ENCODE measurements around the gene SCN9A.

SCN9A gene

GRCh38 chr2:166302036-166302435 lies 73.7 kb downstream of the SCN9A start:
- H3K27ac ChIP-seq (ENCODE audit: low read length), result no peak overlapping the region
- no peaks in the 10 kb centered on the region for H3K36me3 ChIP-seq (ENCODE audit: control insufficient read depth in 2 of 2, insufficient read depth in 2 of 2, low read length in 2 of 2)
- no peaks in the 10 kb centered on the region for H3K27me3 ChIP-seq (ENCODE audit: control insufficient read depth in 1 of 2, insufficient read depth in 2 of 2, low read length in 2 of 2)
- H3K9me3 ChIP-seq (ENCODE audit: control insufficient read depth in 2 of 2, low read length in 2 of 2), result no peaks in the 10 kb centered on the region
- no peaks in the 10 kb centered on the region for H3K4me1 ChIP-seq (ENCODE audit: control insufficient read depth, insufficient read depth, low read length)
- no peak overlapping the region for H3K4me3 ChIP-seq (ENCODE audit: low read length in 2 of 2)
- no peak overlapping the region for H3K9ac ChIP-seq (ENCODE audit: low read length in 2 of 2)

- Histone ChIP-seq H3K9me3 (ENCODE audit: control insufficient read depth in 2 of 2, low read length in 2 of 2) (no peaks in the 10 kb centered on the region), H3K27ac (ENCODE audit: low read length) (no peak overlapping the region), H3K4me1 (ENCODE audit: control insufficient read depth, insufficient read depth, low read length) (no peaks in the 10 kb centered on the region), H3K9ac (ENCODE audit: low read length in 2 of 2) (no peak overlapping the region), H3K4me3 (ENCODE audit: low read length in 2 of 2) (no peak overlapping the region), H3K27me3 (ENCODE audit: control insufficient read depth in 1 of 2, insufficient read depth in 2 of 2, low read length in 2 of 2) (no peaks in the 10 kb centered on the region), H3K36me3 (ENCODE audit: control insufficient read depth in 2 of 2, insufficient read depth in 2 of 2, low read length in 2 of 2) (no peaks in the 10 kb centered on the region)
Observed at GRCh38 chr2:166297951-166298350, 77.8 kb downstream of the SCN9A start.

- Histone ChIP-seq H3K9me3 (ENCODE audit: control insufficient read depth in 2 of 2, low read length in 2 of 2) (no peaks in the 10 kb centered on the region), H3K4me1 (ENCODE audit: control insufficient read depth, insufficient read depth, low read length) (no peaks in the 10 kb centered on the region), H3K9ac (ENCODE audit: low read length in 2 of 2) (no peak overlapping the region), H3K36me3 (ENCODE audit: control insufficient read depth in 2 of 2, insufficient read depth in 2 of 2, low read length in 2 of 2) (no peaks in the 10 kb centered on the region), H3K4me3 (ENCODE audit: low read length in 2 of 2) (no peak overlapping the region), H3K27me3 (ENCODE audit: control insufficient read depth in 1 of 2, insufficient read depth in 2 of 2, low read length in 2 of 2) (no peaks in the 10 kb centered on the region), H3K27ac (ENCODE audit: low read length) (no peak overlapping the region)
Observed at GRCh38 chr2:166293984-166294383, 81.8 kb downstream of the SCN9A start.

- H3K4me1 ChIP-seq (ENCODE audit: control insufficient read depth, insufficient read depth, low read length), result no peaks in the 10 kb centered on the region
- no peak overlapping the region for H3K27ac ChIP-seq (ENCODE audit: low read length)
- no peaks in the 10 kb centered on the region for H3K9me3 ChIP-seq (ENCODE audit: control insufficient read depth in 2 of 2, low read length in 2 of 2)
- H3K4me3 ChIP-seq (ENCODE audit: low read length in 2 of 2), result no peak overlapping the region
- no peak overlapping the region for H3K9ac ChIP-seq (ENCODE audit: low read length in 2 of 2)
- no peaks in the 10 kb centered on the region for H3K36me3 ChIP-seq (ENCODE audit: control insufficient read depth in 2 of 2, insufficient read depth in 2 of 2, low read length in 2 of 2)
- H3K27me3 ChIP-seq (ENCODE audit: control insufficient read depth in 1 of 2, insufficient read depth in 2 of 2, low read length in 2 of 2), result no peaks in the 10 kb centered on the region
Observed at GRCh38 chr2:166285215-166285614, 90.5 kb downstream of the SCN9A start.

GRCh38 chr2:166284359-166284758 lies 91.4 kb downstream of the SCN9A start:
- H3K9ac ChIP-seq (ENCODE audit: low read length in 2 of 2), result no peak overlapping the region
- no peaks in the 10 kb centered on the region for H3K27me3 ChIP-seq (ENCODE audit: control insufficient read depth in 1 of 2, insufficient read depth in 2 of 2, low read length in 2 of 2)
- no peaks in the 10 kb centered on the region for H3K9me3 ChIP-seq (ENCODE audit: control insufficient read depth in 2 of 2, low read length in 2 of 2)
- H3K36me3 ChIP-seq (ENCODE audit: control insufficient read depth in 2 of 2, insufficient read depth in 2 of 2, low read length in 2 of 2), result no peaks in the 10 kb centered on the region
- H3K4me1 ChIP-seq (ENCODE audit: control insufficient read depth, insufficient read depth, low read length), result no peaks in the 10 kb centered on the region
- H3K27ac ChIP-seq (ENCODE audit: low read length), result no peak overlapping the region
- no peak overlapping the region for H3K4me3 ChIP-seq (ENCODE audit: low read length in 2 of 2)

- Histone ChIP-seq H3K27me3 (ENCODE audit: control insufficient read depth in 1 of 2, insufficient read depth in 2 of 2, low read length in 2 of 2) (no peaks in the 10 kb centered on the region), H3K9me3 (ENCODE audit: control insufficient read depth in 2 of 2, low read length in 2 of 2) (no peaks in the 10 kb centered on the region), H3K4me3 (ENCODE audit: low read length in 2 of 2) (no peak overlapping the region), H3K27ac (ENCODE audit: low read length) (no peak overlapping the region), H3K9ac (ENCODE audit: low read length in 2 of 2) (no peak overlapping the region), H3K36me3 (ENCODE audit: control insufficient read depth in 2 of 2, insufficient read depth in 2 of 2, low read length in 2 of 2) (no peaks in the 10 kb centered on the region), H3K4me1 (ENCODE audit: control insufficient read depth, insufficient read depth, low read length) (no peaks in the 10 kb centered on the region)
Observed at GRCh38 chr2:166282154-166282553, 93.6 kb downstream of the SCN9A start.

GRCh38 chr2:166278856-166279255 lies 96.9 kb downstream of the SCN9A start:
- H3K9me3 ChIP-seq (ENCODE audit: control insufficient read depth in 2 of 2, low read length in 2 of 2), result no peaks in the 10 kb centered on the region
- H3K9ac ChIP-seq (ENCODE audit: low read length in 2 of 2), result no peak overlapping the region
- H3K27me3 ChIP-seq (ENCODE audit: control insufficient read depth in 1 of 2, insufficient read depth in 2 of 2, low read length in 2 of 2), result no peaks in the 10 kb centered on the region
- no peaks in the 10 kb centered on the region for H3K36me3 ChIP-seq (ENCODE audit: control insufficient read depth in 2 of 2, insufficient read depth in 2 of 2, low read length in 2 of 2)
- no peak overlapping the region for H3K4me3 ChIP-seq (ENCODE audit: low read length in 2 of 2)
- no peak overlapping the region for H3K27ac ChIP-seq (ENCODE audit: low read length)
- no peaks in the 10 kb centered on the region for H3K4me1 ChIP-seq (ENCODE audit: control insufficient read depth, insufficient read depth, low read length)

- H3K9me3 ChIP-seq (ENCODE audit: control insufficient read depth in 2 of 2, low read length in 2 of 2), result no peaks in the 10 kb centered on the region
Observed at GRCh38 chr2:166270376-166270775, 105.4 kb downstream of the SCN9A start.

GRCh38 chr2:166269322-166269721 lies 106.4 kb downstream of the SCN9A start:
- Histone ChIP-seq H3K27ac (ENCODE audit: low read length) (no peak overlapping the region), H3K9me3 (ENCODE audit: control insufficient read depth in 2 of 2, low read length in 2 of 2) (no peaks in the 10 kb centered on the region), H3K27me3 (ENCODE audit: control insufficient read depth in 1 of 2, insufficient read depth in 2 of 2, low read length in 2 of 2) (no peaks in the 10 kb centered on the region), H3K4me1 (ENCODE audit: control insufficient read depth, insufficient read depth, low read length) (no peaks in the 10 kb centered on the region), H3K9ac (ENCODE audit: low read length in 2 of 2) (no peak overlapping the region), H3K4me3 (ENCODE audit: low read length in 2 of 2) (no peak overlapping the region), H3K36me3 (ENCODE audit: control insufficient read depth in 2 of 2, insufficient read depth in 2 of 2, low read length in 2 of 2) (no peaks in the 10 kb centered on the region)

More at GRCh38 chr2:166270376-166270775, 105.4 kb downstream of the SCN9A start:
- no peaks in the 10 kb centered on the region for H3K27me3 ChIP-seq (ENCODE audit: control insufficient read depth in 1 of 2, insufficient read depth in 2 of 2, low read length in 2 of 2)
- no peak overlapping the region for H3K9ac ChIP-seq (ENCODE audit: low read length in 2 of 2)
- no peaks in the 10 kb centered on the region for H3K4me1 ChIP-seq (ENCODE audit: control insufficient read depth, insufficient read depth, low read length)
- H3K4me3 ChIP-seq (ENCODE audit: low read length in 2 of 2), result no peak overlapping the region
- H3K27ac ChIP-seq (ENCODE audit: low read length), result no peak overlapping the region
- no peaks in the 10 kb centered on the region for H3K36me3 ChIP-seq (ENCODE audit: control insufficient read depth in 2 of 2, insufficient read depth in 2 of 2, low read length in 2 of 2)

- H3K9ac ChIP-seq (ENCODE audit: low read length in 2 of 2), result no peak overlapping the region
- no peaks in the 10 kb centered on the region for H3K9me3 ChIP-seq (ENCODE audit: control insufficient read depth in 2 of 2, low read length in 2 of 2)
Observed at GRCh38 chr2:166257859-166258258, 117.9 kb downstream of the SCN9A start.

GRCh38 chr2:166256896-166257295 lies 118.8 kb downstream of the SCN9A start:
- no peaks in the 10 kb centered on the region for H3K36me3 ChIP-seq (ENCODE audit: control insufficient read depth in 2 of 2, insufficient read depth in 2 of 2, low read length in 2 of 2)

More at GRCh38 chr2:166257859-166258258, 117.9 kb downstream of the SCN9A start:
- Histone ChIP-seq H3K27me3 (ENCODE audit: control insufficient read depth in 1 of 2, insufficient read depth in 2 of 2, low read length in 2 of 2) (no peaks in the 10 kb centered on the region), H3K36me3 (ENCODE audit: control insufficient read depth in 2 of 2, insufficient read depth in 2 of 2, low read length in 2 of 2) (no peaks in the 10 kb centered on the region), H3K4me3 (ENCODE audit: low read length in 2 of 2) (no peak overlapping the region), H3K27ac (ENCODE audit: low read length) (no peak overlapping the region), H3K4me1 (ENCODE audit: control insufficient read depth, insufficient read depth, low read length) (no peaks in the 10 kb centered on the region)

More at GRCh38 chr2:166256896-166257295, 118.8 kb downstream of the SCN9A start:
- Histone ChIP-seq H3K4me3 (ENCODE audit: low read length in 2 of 2) (no peak overlapping the region), H3K9ac (ENCODE audit: low read length in 2 of 2) (no peak overlapping the region), H3K27ac (ENCODE audit: low read length) (no peak overlapping the region), H3K27me3 (ENCODE audit: control insufficient read depth in 1 of 2, insufficient read depth in 2 of 2, low read length in 2 of 2) (no peaks in the 10 kb centered on the region), H3K4me1 (ENCODE audit: control insufficient read depth, insufficient read depth, low read length) (no peaks in the 10 kb centered on the region), H3K9me3 (ENCODE audit: control insufficient read depth in 2 of 2, low read length in 2 of 2) (no peaks in the 10 kb centered on the region)

Measured in stomach smooth muscle (tissue), 2 donors.